Fibroblast of lung (primary cell): ENCODE data around the gene ZFPL1.

Experiments used
- CTCF ChIP-seq, 2 donors: IDR thresholded peaks in 1 of 2; conservative IDR thresholded peaks in 1 of 2; 1 replicate in 1 of 2; 2 replicates in 1 of 2; pipeline ENCODE4 v1.5.1; 2011 to 2012; ENCODE audit warnings: low read length in 2 of 2, control low read depth in 1 of 2, inconsistent platforms in 1 of 2, low read depth in 1 of 2, mild to moderate bottlenecking in 1 of 2
- EZH2 ChIP-seq: IDR thresholded peaks from 2 replicates; pipeline ENCODE4 v1.5.1; 2012; ENCODE audit warnings: low read length, control low read depth, mild to moderate bottlenecking; ENCODE audit errors: missing control alignments

GRCh38 chr11:65135633-65136145, 51.7 kb downstream of the ZFPL1 start:
- TF ChIP-seq CTCF (conservative IDR thresholded peaks at IDR 0.05 in 1 of 2, IDR thresholded peaks at IDR 0.05 in 1 of 2; ENCODE audit: low read depth in 1 of 2, low read length in 2 of 2), result no peak
- no peak for TF ChIP-seq EZH2
